ENCODE results near the gene NFIA. TPM values are rescaled to one million over a fixed set of nuclear protein-coding genes. Genes with fewer than 3 reads are reported as not detected.

Gene NFIA
- total and polyA plus RNA-seq, 9 of the 15 experiments (the other 6 are each of a cell fraction or from before 2014, with no cell fraction given): 5.3 to 24.9 (median 9.8) TPM

- TF ChIP-seq PKNOX1 (IDR thresholded peaks at IDR 0.05): peak; percentile 90
- TF ChIP-seq ELK3 (CRISPR knock-in tag; IDR thresholded peaks at IDR 0.05): no peak
- peak in 1 of 2 experiments; percentile 38; a peak in 1 of 4 replicates for TF ChIP-seq RCOR1 (IDR thresholded peaks at IDR 0.05; ENCODE audit: borderline replicate concordance in 1 of 2, low read depth in 2 of 2, low read length in 2 of 2)
- 0 out of 4 replicates have a peak, but pooled peaks of 1 of the 2 experiments have one; percentile 9 for TF ChIP-seq TBL1XR1 (IDR thresholded peaks at IDR 0.05; ENCODE audit: low read length in 2 of 2)
- TF ChIP-seq KLF10 (CRISPR knock-in tag; IDR thresholded peaks at IDR 0.05): no peak
- TF ChIP-seq JUND (IDR thresholded peaks at IDR 0.05; ENCODE audit: borderline replicate concordance, low read depth, low read length): peak; percentile 67; the same call in 1 of the 2 replicates
- peak; percentile 57; the same call in 1 of the 3 replicates for TF ChIP-seq JUND (tag; IDR thresholded peaks at IDR 0.05; ENCODE audit: borderline replicate concordance, low read depth, low read length)
- TF ChIP-seq KDM1A (IDR thresholded peaks at IDR 0.05): 0 out of 4 replicates have a peak, but pooled peaks of 1 of the 2 experiments have one; percentile 26
- TF ChIP-seq LEF1 (IDR thresholded peaks at IDR 0.05): 0 out of 2 replicates have a peak, but pooled peaks have one; percentile 26
- TF ChIP-seq NR1H2 (CRISPR knock-in tag; IDR thresholded peaks at IDR 0.05): no peak
- TF ChIP-seq CBX3 (IDR thresholded peaks at IDR 0.05; ENCODE audit: borderline replicate concordance in 1 of 2, low read length in 2 of 2): peak in 1 of 2 experiments; percentile 24; a peak in 1 of 3 replicates
- no peak for TF ChIP-seq ZNF324 (CRISPR knock-in tag; IDR thresholded peaks at IDR 0.05)
- TF ChIP-seq EP400 (IDR thresholded peaks at IDR 0.05): peak; percentile 21; the same call in 1 of the 2 replicates
Measured at GRCh38 chr1:61446531-61446991, 364.2 kb downstream of the NFIA start (continued).
